ENCODE data around the gene AQP9. TPM values are rescaled to one million over a fixed set of nuclear protein-coding genes. Genes with fewer than 3 reads are reported as not detected.

The AQP9 gene
- total RNA-seq, 1 experiment from 2014 or later: not detected

GRCh38 chr15:58096529-58097084 is 41.6 kb upstream of the AQP9 start:
- ATAC-seq (no peak), DNase-seq (ENCODE audit: low read depth, low spot score) (no peak)
- Histone ChIP-seq H3K27me3 (ENCODE audit: control insufficient read depth, insufficient read depth, low read length) (no peaks in the 10 kb centered on the region), H3K9me3 (ENCODE audit: control insufficient read depth, insufficient read depth, low read depth, low read length) (no peaks in the 10 kb centered on the region), H3K27ac (ENCODE audit: low read length) (no peak overlapping the region), H3K36me3 (ENCODE audit: control insufficient read depth, insufficient read depth, low read length) (no peaks in the 10 kb centered on the region), H3K4me1 (ENCODE audit: control insufficient read depth, insufficient read depth, low read length) (no peaks in the 10 kb centered on the region), H3K4me3 (ENCODE audit: low read depth in 2 of 2, low read length in 2 of 2) (no peak overlapping the region)
- TF ChIP-seq REST (IDR thresholded peaks at IDR 0.05; ENCODE audit: insufficient read depth in 1 of 2, low read depth in 2 of 2, low read length in 1 of 2): no peak
- no peak for TF ChIP-seq SIN3A (IDR thresholded peaks at IDR 0.05; ENCODE audit: borderline replicate concordance, insufficient read depth, low read depth, low read length)
- TF ChIP-seq TCF7L2 (IDR thresholded peaks at IDR 0.05; ENCODE audit: low read depth, low read length): no peak
- TF ChIP-seq POLR2AphosphoS5 (IDR thresholded peaks at IDR 0.05; ENCODE audit: low read depth, low read length): no peak
- TF ChIP-seq CTCF (IDR thresholded peaks at IDR 0.05): no peak
- CTCF ChIA-PET: no interaction called here
- intact Hi-C loops (cut with micrococcal nuclease; ENCODE audit: unreplicated experiment) (no loop called here), in situ Hi-C loops (cut with HindIII; ENCODE audit: low pct_unique_long_range_greater_than_20kb, low sequenced_read_pairs) (no loop called here)
- no TSS peak for BruUV-seq (replicated peaks)
- POLR2A ChIA-PET: no interaction called here

- in situ Hi-C loops (cut with HindIII; ENCODE audit: low pct_unique_long_range_greater_than_20kb, low sequenced_read_pairs) (no loop called here), intact Hi-C loops (cut with micrococcal nuclease; ENCODE audit: unreplicated experiment) (no loop called here)
- no TSS peak for BruUV-seq (replicated peaks)
- Histone ChIP-seq H3K4me1 (ENCODE audit: control insufficient read depth, insufficient read depth, low read length) (no peaks in the 10 kb centered on the region), H3K27ac (ENCODE audit: low read length) (no peak overlapping the region), H3K9me3 (ENCODE audit: control insufficient read depth, insufficient read depth, low read depth, low read length) (no peaks in the 10 kb centered on the region), H3K27me3 (ENCODE audit: control insufficient read depth, insufficient read depth, low read length) (no peaks in the 10 kb centered on the region), H3K4me3 (ENCODE audit: low read depth in 2 of 2, low read length in 2 of 2) (no peak overlapping the region), H3K36me3 (ENCODE audit: control insufficient read depth, insufficient read depth, low read length) (no peaks in the 10 kb centered on the region)
- CTCF ChIA-PET: no interaction called here
- TF ChIP-seq CTCF (IDR thresholded peaks at IDR 0.05) (no peak), TCF7L2 (IDR thresholded peaks at IDR 0.05; ENCODE audit: low read depth, low read length) (no peak), POLR2AphosphoS5 (IDR thresholded peaks at IDR 0.05; ENCODE audit: low read depth, low read length) (no peak), SIN3A (IDR thresholded peaks at IDR 0.05; ENCODE audit: borderline replicate concordance, insufficient read depth, low read depth, low read length) (no peak), REST (IDR thresholded peaks at IDR 0.05; ENCODE audit: insufficient read depth in 1 of 2, low read depth in 2 of 2, low read length in 1 of 2) (no peak)
- POLR2A ChIA-PET: no interaction called here
- ATAC-seq (no peak), DNase-seq (ENCODE audit: low read depth, low spot score) (no peak)
Observed at GRCh38 chr15:58103482-58103881, 34.7 kb upstream of the AQP9 start.

All from Panc1 (cell line).